Measurements from ENCODE around the gene FCRL6.

Gene FCRL6, protein sequence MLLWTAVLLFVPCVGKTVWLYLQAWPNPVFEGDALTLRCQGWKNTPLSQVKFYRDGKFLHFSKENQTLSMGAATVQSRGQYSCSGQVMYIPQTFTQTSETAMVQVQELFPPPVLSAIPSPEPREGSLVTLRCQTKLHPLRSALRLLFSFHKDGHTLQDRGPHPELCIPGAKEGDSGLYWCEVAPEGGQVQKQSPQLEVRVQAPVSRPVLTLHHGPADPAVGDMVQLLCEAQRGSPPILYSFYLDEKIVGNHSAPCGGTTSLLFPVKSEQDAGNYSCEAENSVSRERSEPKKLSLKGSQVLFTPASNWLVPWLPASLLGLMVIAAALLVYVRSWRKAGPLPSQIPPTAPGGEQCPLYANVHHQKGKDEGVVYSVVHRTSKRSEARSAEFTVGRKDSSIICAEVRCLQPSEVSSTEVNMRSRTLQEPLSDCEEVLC

DNA sequence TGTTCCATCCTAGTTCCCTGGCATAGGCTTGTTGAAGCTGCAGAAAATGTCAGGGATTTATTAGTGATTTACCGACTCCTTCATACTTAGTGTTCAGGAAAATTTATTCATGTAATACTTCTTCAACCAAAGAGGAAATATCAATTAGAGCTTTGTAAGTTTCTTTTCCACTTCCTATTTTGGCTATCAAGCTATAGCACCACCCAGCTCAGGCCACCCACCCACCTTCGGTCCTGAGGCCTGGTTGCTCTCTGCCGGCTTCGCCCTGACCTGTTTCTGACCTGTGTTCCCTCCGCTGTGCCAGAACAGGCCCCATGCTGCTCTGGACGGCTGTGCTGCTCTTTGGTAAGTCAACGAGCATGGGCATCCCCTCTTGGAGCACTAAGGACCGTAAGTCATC lies at the start of gene FCRL6:
Gene FCRL6, plus strand, starts transcription at position 250 of the 400 bp plus-strand sequence. Its CDS starts 65 bp downstream, at position 315.
- no peak for DNase-seq (ENCODE audit: low spot score)

DNA sequence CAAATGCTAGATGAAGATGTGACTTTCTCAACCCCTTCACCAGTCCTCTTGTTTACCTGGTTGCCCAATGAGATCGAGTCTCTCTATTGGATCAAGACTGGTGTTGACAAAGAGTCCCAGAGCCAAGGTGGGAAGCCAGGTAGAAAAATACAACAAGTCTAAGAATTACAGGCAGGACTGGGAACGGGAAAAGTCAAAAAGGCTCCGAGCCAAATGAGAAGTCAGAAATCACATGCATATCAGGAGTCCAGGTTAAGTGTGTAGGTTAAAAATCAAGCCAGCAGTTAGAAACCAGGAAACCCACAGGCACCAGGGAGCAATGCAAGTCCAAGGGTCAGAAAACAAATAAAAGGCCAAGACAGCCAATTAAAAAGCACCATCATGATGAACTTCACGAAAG lies 48.8 kb upstream of the FCRL6 start:
- DNase-seq (ENCODE audit: low spot score), result no peak

DNA sequence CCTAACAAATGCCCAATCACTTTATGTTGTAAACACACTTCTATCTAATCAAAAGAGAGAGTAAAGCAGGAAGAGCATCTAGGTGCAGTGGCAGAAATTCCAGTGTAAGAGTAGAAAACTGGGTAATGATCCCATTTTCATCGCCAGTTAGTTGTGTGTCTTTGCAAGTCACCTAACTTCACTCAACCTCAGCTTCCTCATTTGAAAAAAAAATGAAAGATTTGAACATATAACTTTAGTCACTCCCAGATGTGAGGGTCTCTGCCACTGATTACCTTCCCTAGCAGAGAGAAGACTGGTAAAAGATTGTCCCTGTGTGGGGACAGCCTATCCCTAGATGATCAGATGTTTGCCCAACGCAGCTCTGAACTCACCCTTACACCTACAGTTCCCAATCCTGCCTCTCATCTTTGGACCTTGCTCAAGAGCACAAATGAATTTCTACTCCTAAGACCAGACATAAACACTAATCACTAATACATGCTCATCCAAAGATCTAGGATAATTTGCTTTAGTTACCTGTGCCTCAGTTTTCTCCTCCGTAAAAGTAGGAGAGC lies 46.6 kb upstream of the FCRL6 start:
- DNase-seq (ENCODE audit: low spot score), result no peak

DNA sequence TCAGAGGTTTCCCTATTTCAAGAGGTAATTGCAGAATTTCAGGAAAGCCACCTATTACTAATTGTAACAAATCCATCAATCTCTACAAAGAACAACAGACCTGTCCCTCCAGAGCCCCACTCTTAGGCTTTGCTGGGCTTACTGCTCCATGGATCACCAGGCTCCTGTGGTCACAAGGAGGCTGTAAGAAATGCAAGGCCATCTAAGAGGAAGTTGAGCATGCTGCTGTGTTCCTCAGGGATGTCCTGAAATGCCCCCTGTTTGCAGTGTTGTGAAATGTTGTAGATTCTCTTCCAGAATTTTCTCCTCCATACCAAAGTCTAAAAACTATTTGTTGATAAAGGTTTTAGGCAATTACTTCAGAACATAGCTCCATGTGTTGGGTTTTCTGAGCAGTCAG lies 45.8 kb upstream of the FCRL6 start:
- no peak for DNase-seq (ENCODE audit: low spot score)

DNA sequence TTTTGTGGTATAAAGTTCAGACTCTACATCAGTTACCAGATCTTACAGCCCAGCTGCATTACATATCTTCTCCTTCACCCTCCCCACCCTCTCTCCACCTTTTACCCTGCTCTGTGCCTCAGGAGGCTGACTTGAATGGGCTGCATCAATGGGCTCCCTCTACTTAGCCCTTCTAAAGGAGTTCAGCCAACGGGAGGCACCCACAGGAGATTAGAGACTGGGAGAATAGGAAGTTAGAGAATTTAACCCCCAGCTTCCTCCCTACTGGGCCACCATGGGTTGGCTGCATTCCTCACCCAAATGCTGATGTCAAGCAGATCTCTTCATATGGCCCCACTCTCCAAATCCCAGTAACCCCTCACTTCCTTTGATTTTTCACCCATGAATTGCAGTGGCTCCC lies 38.5 kb upstream of the FCRL6 start:
- DNase-seq (ENCODE audit: low spot score), result no peak

DNA sequence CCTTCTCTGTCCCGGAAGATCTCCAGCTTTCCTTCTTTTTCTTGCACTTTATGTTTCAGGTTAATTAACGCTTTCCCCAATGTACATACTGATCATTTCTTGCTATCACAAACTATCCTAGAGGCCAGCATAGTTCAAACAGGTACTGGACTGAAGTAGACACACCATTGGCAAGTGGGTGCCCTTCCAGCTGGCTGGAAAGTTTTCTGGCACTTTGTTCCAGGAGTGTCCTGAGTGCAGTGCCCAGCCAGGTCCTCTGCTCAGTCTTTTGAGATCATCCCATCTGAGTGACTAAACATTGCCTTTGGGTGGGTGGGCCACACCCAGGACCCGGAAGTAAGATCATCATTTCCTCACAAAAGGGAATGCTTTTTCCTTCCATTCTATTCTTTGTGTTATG lies 36.4 kb upstream of the FCRL6 start:
- no peak for DNase-seq (ENCODE audit: low spot score)

DNA sequence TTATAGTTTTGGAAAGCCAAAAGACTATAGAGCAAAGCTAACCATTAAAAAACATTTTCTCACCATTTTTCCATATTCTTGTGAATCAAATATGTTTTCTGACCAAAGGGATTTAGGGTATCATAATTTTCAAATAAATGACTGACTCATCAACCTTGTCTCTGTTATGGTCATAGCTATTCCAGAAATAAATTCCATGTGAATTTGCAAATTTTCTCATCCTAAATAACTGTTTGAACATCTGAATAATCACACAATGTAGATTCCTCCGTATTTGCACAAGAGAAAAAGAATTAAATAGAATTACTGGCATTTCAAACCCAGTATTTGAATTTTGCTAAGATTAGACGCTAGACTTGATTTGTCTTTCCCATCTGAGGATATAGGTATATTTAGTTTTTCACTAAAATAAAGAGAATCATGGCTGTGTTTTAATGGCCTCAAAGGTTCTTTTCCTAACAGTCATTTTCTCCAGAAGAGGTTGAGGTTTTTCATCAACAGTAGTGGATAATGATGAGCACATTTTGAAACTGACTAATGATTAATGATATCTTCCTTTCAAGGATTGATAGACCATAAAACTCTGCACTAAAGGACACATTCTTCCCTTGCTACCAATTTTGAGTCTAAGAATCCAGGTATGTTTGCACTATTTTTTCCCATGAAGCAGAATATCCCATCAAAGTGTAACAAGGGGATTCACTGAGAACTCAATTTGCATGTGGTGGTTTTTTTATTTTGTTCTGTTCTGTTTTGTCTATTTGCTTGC lies 30.8 kb upstream of the FCRL6 start:
- DNase-seq (ENCODE audit: low spot score), result no peak

DNA sequence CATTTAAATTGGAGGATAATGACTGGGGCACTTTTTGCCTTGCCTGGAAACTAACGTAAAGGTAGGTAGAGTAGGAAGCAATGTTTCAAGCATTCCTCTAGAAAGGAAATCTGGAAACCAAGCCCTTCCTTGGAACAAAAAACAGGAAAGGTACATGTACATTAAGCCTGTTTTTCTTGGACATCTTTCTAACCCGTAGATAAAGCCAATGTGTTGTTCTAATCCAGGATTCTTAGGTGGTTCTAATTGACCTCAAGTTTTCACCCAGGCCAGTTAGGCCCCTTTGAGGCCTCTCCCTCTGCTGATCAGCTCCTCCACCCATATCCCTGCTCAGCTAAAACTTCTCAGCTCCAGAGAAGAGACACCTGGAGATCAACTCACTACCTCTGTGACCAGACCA lies 27.7 kb upstream of the FCRL6 start:
- no peak for DNase-seq (ENCODE audit: low spot score)

DNA sequence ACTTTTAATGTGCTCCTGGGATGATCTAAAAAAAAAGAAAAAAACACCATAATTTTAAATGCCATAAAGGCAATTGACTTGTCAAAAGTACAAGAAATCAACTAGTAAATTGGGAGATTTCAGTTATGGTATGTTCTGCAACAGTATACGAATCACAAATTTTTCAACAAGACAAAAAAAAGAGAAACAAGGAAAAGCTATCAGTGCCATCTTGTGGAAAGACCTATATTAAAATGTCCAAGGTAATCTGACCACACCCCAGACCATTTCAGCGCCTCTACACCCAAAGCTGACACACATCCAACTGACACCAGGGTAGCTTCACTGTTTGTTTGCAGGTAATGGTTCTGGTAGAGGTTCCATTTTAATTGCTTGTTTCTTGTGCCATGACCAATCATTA lies 26.4 kb upstream of the FCRL6 start:
- no peak for DNase-seq (ENCODE audit: low spot score)

DNA sequence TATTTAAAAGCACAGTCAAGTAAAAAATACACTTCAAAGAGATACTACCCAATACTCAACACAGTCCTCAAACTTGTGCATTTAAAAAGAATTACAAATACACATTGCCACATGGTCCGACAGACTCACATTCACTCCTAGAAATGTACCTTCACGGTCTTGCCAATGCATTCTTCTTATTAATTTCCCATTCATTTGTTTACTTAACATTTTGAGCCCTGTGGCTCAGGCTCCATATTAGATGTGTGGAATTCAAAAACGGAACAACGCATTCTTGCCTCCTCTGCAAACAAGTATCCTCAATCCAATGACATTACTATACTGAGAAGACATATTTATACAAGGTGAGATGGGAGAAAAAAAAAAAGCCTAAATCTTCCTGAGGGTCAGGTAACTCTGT lies 23.9 kb upstream of the FCRL6 start:
- DNase-seq (ENCODE audit: low spot score), result no peak

DNA sequence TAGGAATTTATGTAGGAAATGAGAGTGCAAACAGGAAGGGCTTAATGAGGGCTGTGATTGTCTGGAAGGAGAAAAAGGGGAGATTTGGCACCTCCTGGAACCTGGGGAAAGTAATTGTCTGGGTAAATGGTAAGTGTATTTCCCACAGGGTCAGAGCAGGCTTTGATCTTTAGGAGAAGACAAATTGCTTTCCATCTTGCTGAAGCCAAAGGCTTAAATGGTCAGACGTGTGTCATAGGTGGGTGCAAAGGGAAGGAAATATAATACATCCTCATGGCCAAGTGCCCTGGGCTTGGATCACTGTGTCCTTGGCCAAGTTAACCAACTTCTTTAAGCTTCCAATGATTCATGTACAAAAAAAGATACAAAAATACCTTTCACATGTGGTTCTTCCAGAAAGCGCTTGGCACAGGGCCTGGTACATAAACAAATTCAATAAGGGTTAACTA lies 22.7 kb upstream of the FCRL6 start:
- DNase-seq (ENCODE audit: low spot score), result no peak

DNA sequence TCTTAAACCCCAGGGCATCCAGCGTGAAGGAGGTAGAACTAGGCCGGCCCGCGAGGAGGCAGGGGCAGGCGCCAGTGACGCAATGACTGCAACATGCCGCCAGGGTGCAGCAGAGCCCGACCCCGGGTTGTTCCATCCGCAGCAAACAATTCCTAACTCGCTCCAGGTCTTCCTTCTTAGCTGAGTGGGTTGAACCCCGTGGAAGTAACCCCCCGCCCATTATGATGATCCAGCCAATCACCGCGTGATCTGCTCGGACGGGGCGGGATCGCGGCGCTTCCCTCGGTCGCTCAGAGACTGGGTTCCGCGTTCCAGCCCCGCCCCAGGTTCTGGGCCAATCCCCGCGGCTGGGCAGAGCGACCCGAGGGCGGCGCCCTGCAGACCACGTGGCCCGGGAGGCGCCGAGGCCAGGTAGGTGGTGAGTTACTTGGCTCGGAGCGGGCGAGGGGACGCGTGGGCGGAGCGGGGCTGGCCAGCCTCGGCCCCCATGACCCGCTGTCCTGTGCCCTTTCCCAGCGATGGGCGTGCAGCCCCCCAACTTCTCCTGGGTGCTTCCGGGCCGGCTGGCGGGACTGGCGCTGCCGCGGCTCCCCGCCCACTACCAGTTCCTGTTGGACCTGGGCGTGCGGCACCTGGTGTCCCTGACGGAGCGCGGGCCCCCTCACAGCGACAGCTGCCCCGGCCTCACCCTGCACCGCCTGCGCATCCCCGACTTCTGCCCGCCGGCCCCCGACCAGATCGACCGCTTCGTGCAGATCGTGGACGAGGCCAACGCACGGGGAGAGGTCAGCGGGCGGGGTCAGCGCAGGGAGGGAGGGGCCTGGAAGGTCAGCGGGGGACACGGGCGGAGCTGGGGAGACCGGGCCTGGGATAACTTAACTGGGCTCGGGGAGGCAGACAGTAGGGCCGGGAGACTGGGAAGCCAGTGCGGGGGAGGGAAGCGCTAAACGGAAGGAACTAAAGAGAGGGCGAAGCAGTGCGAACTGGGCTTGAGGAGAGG lies 21.3 kb upstream of the FCRL6 start, which contains the start of gene DUSP23:
Gene DUSP23, plus strand, starts transcription at position 380 of the 1,000 bp plus-strand sequence. Its CDS starts 139 bp downstream, at position 519.
- DNase-seq (ENCODE audit: low spot score), result peak; percentile 92

DNA sequence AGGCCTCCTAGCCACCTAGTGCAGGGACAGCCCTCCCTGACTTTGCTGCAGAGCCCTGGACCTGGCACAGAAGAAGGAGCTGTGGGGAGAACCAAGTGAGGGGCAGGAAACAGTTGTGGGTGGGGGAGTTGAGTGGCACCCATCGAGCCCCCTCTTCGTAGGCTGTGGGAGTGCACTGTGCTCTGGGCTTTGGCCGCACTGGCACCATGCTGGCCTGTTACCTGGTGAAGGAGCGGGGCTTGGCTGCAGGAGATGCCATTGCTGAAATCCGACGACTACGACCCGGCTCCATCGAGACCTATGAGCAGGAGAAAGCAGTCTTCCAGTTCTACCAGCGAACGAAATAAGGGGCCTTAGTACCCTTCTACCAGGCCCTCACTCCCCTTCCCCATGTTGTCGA lies 20.2 kb upstream of the FCRL6 start:
- no peak for DNase-seq (ENCODE audit: low spot score)

DNA sequence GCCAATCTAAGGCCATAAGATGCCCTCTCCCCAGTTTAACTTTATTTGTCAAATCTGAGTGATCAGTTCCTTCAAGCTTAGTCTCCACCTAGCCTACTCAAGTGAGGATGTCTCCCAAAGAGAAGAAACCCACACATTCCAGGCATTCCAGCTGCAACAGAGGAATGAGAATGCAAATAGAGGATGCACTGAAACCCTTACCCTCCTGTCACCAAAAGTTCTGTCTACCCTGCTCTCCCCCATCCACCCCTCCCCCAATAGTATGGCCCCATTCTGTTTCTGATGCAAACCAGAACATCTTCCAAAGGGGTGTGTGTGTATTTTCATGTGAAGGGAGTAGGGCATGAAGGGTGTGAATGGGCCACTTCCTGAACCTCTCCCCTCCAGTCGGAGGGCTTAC lies 18.4 kb upstream of the FCRL6 start:
- no peak for DNase-seq (ENCODE audit: low spot score)

DNA sequence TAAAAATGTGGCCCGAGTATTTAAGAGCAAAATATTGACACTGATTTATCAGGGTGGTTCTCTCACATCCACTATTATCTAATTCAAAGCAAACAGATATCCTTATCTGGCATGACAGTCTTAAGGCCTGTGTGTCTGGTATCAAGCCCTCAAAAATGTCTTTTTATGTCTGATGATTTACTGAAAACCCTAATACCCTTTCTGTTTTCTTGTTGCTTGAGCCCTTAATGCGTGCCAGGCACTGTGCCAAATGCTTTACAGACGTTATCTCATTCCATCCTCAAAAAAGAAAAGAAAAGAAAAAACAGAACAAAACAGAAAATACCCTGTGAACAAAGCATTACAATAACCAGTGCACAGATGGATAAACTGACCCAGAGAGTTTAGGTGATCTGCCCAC lies 15.7 kb upstream of the FCRL6 start:
- DNase-seq (ENCODE audit: low spot score), result no peak

DNA sequence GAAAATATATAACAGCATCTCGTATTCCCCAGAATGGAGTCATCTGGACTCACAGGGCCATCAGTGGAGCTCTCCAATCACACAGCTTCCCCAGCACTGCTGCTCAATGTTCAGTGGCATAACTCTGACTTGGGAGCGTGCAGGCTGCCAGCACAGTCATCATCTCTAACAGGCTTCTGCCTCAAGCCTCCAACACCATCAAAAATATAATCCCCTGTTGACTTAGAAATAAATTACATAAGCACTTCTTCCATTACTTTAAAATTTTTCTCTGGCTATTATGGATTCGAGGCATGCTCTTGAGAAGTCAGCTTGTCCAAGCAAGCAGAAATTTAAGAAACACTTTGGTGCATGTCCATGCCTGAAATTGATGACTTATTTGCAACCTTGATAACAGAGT lies 15.2 kb upstream of the FCRL6 start:
- DNase-seq (ENCODE audit: low spot score), result no peak

DNA sequence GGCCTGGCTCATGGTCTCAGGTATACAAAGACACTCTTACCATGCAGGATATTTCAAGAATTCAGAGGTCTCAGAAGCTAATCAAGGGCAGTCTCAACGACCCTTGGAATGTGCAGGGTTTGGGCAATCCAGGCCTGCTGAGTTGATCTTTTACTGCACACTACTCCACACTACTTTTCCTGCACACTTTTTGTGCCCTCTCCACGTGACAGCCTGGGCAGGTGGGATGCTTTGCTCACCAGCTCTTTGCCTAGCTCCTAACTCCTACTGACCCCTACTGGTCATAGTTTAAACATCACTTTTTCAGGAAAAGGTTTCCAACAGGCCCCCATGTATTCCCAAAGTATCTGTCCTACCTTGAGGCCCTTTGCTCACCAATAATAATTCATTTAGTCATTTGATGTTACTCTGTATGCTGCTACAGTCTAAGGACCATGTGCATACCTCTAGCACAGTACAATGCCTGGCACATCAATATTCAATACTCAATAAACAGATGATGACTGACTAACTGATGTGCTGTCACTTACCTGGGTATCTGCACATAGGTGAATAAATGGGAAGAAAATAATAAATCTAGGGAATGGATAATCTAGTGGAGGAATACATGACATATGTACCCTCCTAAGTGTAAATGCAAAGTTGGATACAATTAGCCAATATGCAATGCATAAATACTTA lies 11.8 kb upstream of the FCRL6 start:
- DNase-seq (ENCODE audit: low spot score), result peak; percentile 19

DNA sequence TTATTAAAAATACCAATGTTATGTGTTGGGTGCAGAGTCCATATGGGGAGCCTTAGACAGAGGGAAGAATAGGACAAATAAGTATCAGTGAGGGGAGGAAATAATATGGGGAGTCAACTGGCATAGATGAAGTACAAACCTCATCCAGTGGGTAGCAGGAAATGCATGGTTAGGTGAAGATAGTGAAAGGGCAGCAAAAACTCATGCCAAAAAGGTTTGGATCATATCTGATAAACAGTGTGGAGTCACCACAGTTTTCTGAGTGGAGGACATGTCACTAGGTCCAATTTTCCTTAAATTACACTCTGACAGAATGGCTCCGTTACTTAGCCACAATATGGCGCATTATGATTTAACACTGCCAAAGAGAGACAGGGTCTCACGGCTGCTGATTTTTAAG lies 11.1 kb upstream of the FCRL6 start:
- DNase-seq (ENCODE audit: low spot score), result no peak

DNA sequence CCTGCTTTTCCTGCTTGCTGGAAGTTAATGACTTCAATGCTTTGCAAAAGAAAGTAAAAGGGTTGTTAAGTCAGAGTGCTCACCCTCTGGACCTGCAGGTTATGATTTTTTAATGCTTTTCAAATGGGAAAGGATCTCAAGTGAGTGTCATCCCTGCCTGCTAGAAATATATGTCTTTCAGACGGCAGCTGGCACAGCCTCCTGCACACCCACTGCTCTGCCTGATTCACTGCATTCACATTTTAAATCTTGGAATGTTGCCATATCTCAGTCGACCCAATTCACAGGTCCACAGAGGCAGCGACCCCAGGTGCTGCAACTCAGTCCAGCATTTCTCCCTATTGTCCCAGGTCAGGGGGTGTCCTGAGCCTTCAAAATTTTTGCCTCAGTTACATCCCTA lies 10.7 kb upstream of the FCRL6 start:
- DNase-seq (ENCODE audit: low spot score), result no peak

DNA sequence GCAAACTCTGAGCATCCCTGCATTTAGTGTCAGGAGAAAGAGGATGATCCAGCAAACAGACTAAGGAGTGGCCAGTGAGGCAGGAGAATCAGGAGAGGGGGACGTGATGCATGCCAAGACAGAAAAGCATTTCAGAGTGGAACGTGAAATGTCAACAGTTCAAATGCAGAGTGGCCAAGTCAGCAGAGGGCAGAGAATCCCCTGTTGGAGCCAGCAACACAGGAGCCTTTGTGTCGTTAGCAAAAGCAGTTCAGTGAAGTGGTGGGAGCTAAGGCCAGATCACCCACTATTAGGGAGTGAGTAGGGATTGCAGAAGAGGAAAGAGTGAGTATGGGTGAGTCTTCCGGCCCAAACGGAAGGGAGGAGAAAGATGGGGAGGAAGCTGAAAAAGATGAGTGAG lies 6.6 kb upstream of the FCRL6 start:
- no peak for DNase-seq (ENCODE audit: low spot score)

DNA sequence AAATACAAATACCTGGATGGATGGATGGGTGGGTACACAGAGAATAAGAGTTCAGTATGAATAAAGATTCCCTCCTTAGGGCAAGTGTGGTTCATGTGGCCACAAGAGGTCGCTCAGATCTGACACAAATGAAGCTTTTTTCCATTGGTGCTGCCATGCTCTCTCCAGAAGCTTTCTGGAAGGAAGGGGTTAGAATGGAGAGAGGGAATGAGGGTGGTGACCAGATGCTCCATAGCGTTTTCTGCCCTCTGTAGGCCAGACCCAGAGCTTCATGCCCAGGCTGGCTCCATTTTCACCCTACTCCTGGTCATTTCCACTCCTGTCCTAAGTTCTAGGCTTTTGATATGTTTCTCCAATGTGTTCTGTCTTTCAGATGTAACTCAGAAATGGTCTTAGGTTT lies 3.3 kb upstream of the FCRL6 start:
- DNase-seq (ENCODE audit: low spot score), result peak; percentile 38

All from activated CD4-positive, alpha-beta T cell treated with anti-CD3 and anti-CD28 coated beads, Interleukin-2, Interleukin-4, amounts not matched to agents 100 ng/mL and 50 ng/mL, durations not matched to agents 16 hours and 8 hours (primary cell).